Astrocyte (in vitro differentiated cells and primary cell): ENCODE data around the gene CRTC1. TPM values are rescaled to one million over a fixed set of nuclear protein-coding genes. Genes with fewer than 3 reads are reported as not detected.

Experiments
- DNase-seq: peaks from one replicate; pipeline ENCODE4 v3.0.0-alpha.2; 2010; ENCODE audit warnings: low read depth
- FAIRE-seq: peaks from 2 replicates; lab custom pipeline; 2011; peaks lifted over from hg19 to GRCh38; lab: Jason Lieb, UNC
- H2AFZ ChIP-seq: 2 replicates; pipeline ENCODE4 v1.6.0; 2012; ENCODE audit warnings: low read depth, low read length, inconsistent platforms
- H3K27ac ChIP-seq: 2 replicates; pipeline ENCODE4 v1.5.1; 2011; ENCODE audit warnings: low read depth, low read length, inconsistent platforms
- H3K27me3 ChIP-seq: 2 replicates; pipeline ENCODE4 v1.6.0; 2011; ENCODE audit warnings: low read length, inconsistent platforms; ENCODE audit not compliant: insufficient read depth
- H3K36me3 ChIP-seq: 2 replicates; pipeline ENCODE4 v1.5.1; 2011; ENCODE audit warnings: low read length, inconsistent platforms; ENCODE audit not compliant: insufficient read depth
- H3K4me1 ChIP-seq: 2 replicates; pipeline ENCODE4 v1.5.1; 2011; ENCODE audit warnings: low read length, inconsistent platforms; ENCODE audit not compliant: insufficient read depth
- H3K4me2 ChIP-seq: 2 replicates; pipeline ENCODE4 v1.6.0; 2012; ENCODE audit warnings: low read length, inconsistent platforms
- H3K4me3 ChIP-seq: 2 replicates; pipeline ENCODE4 v1.5.1; 2011; ENCODE audit warnings: low read depth, mild to moderate bottlenecking, low read length, inconsistent platforms; ENCODE audit not compliant: insufficient read depth
- H3K79me2 ChIP-seq: 2 replicates; pipeline ENCODE4 v1.6.0; 2012; ENCODE audit warnings: mild to moderate bottlenecking, low read length, inconsistent platforms; ENCODE audit not compliant: insufficient read depth
- H3K9ac ChIP-seq: 2 replicates; pipeline ENCODE4 v1.6.0; 2012; ENCODE audit warnings: mild to moderate bottlenecking, low read length, inconsistent platforms
- H3K9me3 ChIP-seq: 2 replicates; pipeline ENCODE4 v1.5.1; 2012; ENCODE audit warnings: low read depth, mild to moderate bottlenecking, low read length, inconsistent platforms; ENCODE audit not compliant: insufficient read depth
- H4K20me1 ChIP-seq: 2 replicates; pipeline ENCODE4 v1.6.0; 2012; ENCODE audit warnings: low read length, inconsistent platforms; ENCODE audit not compliant: insufficient read depth
- H3K27ac Mint-ChIP-seq: one replicate; pipeline ENCODE4 v1.8.0; 2021; ENCODE audit warnings: mild to moderate bottlenecking, mixed read lengths; ENCODE audit not compliant: unreplicated experiment
- H3K27me3 Mint-ChIP-seq: one replicate; pipeline ENCODE4 v1.8.0; 2021; ENCODE audit warnings: low read depth, mixed read lengths; ENCODE audit not compliant: unreplicated experiment
- H3K36me3 Mint-ChIP-seq: one replicate; pipeline ENCODE4 v1.8.0; 2021; ENCODE audit warnings: low read depth, mixed read lengths; ENCODE audit not compliant: unreplicated experiment
- H3K4me1 Mint-ChIP-seq: one replicate; pipeline ENCODE4 v1.8.0; 2021; ENCODE audit warnings: low read depth, mixed read lengths; ENCODE audit not compliant: unreplicated experiment
- H3K4me3 Mint-ChIP-seq: one replicate; pipeline ENCODE4 v1.8.0; 2021; ENCODE audit warnings: mild to moderate bottlenecking, moderate library complexity, mixed read lengths; ENCODE audit not compliant: unreplicated experiment
- H3K9me3 Mint-ChIP-seq: one replicate; pipeline ENCODE4 v1.8.0; 2021; ENCODE audit warnings: mild to moderate bottlenecking, mixed read lengths; ENCODE audit not compliant: unreplicated experiment
- EZH2 ChIP-seq: IDR thresholded peaks from 2 replicates; pipeline ENCODE4 v1.6.1; 2012; ENCODE audit warnings: mild to moderate bottlenecking, low read length, inconsistent platforms; ENCODE audit not compliant: insufficient read depth
- total RNA-seq: library from RNA; stranded (reverse); gene quantifications from 2 replicates; pipeline ENCODE4 v1.2.1, GENCODE V29; 2021
- TF ChIP-seq, protein P1 (sequence below): IDR thresholded peaks from 2 replicates; pipeline ENCODE4 v1.5.1; 2011; ENCODE audit warnings: low read depth, mild to moderate bottlenecking, inconsistent platforms, low read length, moderate library complexity; ENCODE audit not compliant: insufficient read depth

CRTC1 gene
- total RNA-seq, 1 donor from 2014 or later: 8.4 TPM

DNA sequence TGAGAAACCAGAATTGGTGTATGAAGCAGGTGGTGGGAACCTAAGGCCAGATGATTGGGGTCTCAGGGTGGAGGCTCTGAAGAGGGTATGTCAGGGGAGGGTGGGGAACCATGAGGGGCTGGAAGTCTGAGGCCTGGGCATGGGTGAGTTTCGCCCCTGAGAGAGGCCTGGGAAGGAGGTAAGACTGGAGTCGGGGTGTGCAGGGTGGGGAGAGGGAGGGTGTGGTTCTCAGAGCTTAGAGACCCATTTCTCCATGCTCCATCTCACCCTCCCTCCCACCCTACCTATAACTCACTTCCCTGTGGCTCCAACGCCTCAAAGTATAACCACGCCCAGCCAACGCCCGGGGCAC, 47.7 kb upstream of the CRTC1 start:
- peaks cover 3% of the 10 kb centered on the region for H3K9me3 Mint-ChIP-seq
- Histone ChIP-seq H3K27me3 (peaks cover 7% of the 10 kb centered on the region), H3K4me3 (no peak overlapping the region), H3K79me2 (peaks cover 4% of the 10 kb centered on the region), H4K20me1 (peaks cover 5% of the 10 kb centered on the region), H3K4me2 (no peak overlapping the region), H3K9ac (no peak overlapping the region), H3K27ac (no peak overlapping the region), H3K9me3 (no peaks in the 10 kb centered on the region), H2AFZ (no peak overlapping the region), H3K4me1 (no peaks in the 10 kb centered on the region), H3K36me3 (no peaks in the 10 kb centered on the region)
- peaks cover 2% of the 10 kb centered on the region for H3K36me3 Mint-ChIP-seq
- DNase-seq: no peak
- peak overlapping the region; percentile 84 for H3K4me3 Mint-ChIP-seq
- no peaks in the 10 kb centered on the region for H3K4me1 Mint-ChIP-seq
- H3K27ac Mint-ChIP-seq: no peak overlapping the region
- FAIRE-seq: no peak
- TF ChIP-seq, protein P1, sequence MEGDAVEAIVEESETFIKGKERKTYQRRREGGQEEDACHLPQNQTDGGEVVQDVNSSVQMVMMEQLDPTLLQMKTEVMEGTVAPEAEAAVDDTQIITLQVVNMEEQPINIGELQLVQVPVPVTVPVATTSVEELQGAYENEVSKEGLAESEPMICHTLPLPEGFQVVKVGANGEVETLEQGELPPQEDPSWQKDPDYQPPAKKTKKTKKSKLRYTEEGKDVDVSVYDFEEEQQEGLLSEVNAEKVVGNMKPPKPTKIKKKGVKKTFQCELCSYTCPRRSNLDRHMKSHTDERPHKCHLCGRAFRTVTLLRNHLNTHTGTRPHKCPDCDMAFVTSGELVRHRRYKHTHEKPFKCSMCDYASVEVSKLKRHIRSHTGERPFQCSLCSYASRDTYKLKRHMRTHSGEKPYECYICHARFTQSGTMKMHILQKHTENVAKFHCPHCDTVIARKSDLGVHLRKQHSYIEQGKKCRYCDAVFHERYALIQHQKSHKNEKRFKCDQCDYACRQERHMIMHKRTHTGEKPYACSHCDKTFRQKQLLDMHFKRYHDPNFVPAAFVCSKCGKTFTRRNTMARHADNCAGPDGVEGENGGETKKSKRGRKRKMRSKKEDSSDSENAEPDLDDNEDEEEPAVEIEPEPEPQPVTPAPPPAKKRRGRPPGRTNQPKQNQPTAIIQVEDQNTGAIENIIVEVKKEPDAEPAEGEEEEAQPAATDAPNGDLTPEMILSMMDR: no peak
- H3K27me3 Mint-ChIP-seq: peaks cover 19% of the 10 kb centered on the region

DNA sequence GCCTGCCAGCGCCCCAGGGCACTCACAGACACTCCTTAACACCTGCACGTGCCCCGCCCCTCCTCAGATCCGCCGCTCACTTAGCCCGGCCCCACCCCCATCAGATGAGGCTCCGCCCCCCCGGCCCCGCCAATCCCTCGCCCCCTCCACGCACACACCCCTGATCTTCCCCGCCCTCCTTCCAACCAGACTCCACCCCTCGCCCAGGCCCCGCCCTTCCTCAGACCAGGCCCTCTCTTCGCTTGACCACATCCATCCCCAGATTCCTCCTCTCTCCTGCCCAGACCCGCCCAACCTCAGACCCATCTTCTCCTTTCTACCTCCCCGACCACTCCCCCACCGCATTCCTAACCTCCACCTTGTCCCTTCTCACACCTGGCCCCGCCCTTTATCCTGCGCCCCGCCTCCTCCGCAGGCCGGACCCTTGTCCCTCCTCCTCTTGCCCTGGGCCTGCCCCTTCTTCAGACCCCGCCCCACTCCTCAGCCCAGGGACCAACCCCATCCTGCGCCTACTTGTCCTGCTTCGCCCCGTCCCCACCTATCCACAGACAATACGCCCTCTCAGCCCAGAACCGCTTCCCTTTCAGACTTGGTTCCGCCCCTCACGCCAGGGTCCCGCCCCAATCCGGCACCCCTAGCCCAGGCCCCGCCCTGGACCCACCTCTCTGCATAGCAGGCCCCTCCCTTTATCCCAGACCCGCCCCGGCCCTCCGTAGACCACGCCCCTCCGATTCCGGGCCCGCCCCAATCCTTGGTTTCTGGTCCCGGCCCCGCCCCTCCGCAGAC, 47.1 kb upstream of the CRTC1 start:
- H3K27ac ChIP-seq: no peak overlapping the region
- no peaks in the 10 kb centered on the region for H3K4me1 Mint-ChIP-seq
- H3K79me2 ChIP-seq: peaks cover 4% of the 10 kb centered on the region
- peak overlapping the region; percentile 79 for H2AFZ ChIP-seq
- H3K4me3 Mint-ChIP-seq: peak overlapping the region; percentile 84
- FAIRE-seq (no peak), DNase-seq (peak; percentile 93)
- peaks cover 7% of the 10 kb centered on the region for H3K27me3 ChIP-seq
- no peaks in the 10 kb centered on the region for H3K9me3 ChIP-seq
- TF ChIP-seq, protein P1: no peak
- no peak for TF ChIP-seq EZH2
- no peaks in the 10 kb centered on the region for H3K36me3 ChIP-seq
- peaks cover 3% of the 10 kb centered on the region for H3K9me3 Mint-ChIP-seq
- H3K36me3 Mint-ChIP-seq: peaks cover 2% of the 10 kb centered on the region
- H3K27me3 Mint-ChIP-seq: peaks cover 19% of the 10 kb centered on the region
- peaks cover 5% of the 10 kb centered on the region for H4K20me1 ChIP-seq
- H3K4me2 ChIP-seq: peak overlapping the region; percentile 88
- no peak overlapping the region for H3K27ac Mint-ChIP-seq
- peak overlapping the region; percentile 53 for H3K4me3 ChIP-seq
- H3K9ac ChIP-seq: peak overlapping the region; percentile 85
- no peaks in the 10 kb centered on the region for H3K4me1 ChIP-seq

DNA sequence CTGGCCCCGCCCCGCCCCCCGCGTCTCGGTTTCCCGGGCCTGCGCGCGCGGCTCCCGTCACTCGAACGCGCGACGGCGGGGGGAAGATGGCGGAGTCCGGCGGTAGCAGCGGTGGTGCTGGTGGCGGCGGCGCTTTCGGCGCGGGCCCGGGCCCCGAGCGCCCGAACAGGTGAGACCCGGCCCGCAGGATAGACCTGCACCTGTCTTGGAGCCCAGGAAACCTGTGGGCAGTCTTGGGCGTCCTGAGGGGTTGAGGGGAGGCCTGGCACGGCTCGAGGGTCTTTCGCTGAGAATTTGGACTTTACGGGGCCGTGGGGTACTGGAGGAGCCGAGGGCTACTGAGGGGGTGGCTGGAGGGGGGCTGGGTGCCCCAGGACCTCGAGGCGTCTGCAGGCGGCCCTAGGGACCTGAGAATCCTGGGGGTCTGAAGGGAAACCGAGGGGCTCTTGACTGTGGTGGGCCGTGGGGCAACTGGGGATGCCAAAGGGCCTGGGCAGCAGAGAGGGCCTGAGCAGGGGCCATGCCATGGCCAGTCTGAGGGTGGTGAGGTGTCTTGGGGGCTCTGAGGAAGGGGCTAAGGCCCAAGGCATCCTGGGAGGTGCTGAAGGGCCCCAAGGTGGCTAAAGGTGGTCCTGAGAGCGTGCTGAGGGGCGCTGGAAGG, 46.4 kb upstream of the CRTC1 start, which contains the start of gene KLHL26:
KLHL26 (plus strand) TSS at position 60 of the 661 bp plus-strand sequence; CDS start at position 87, 27 bp downstream.
- H3K9me3 ChIP-seq: no peaks in the 10 kb centered on the region
- Mint-ChIP-seq H3K4me1 (no peaks in the 10 kb centered on the region), H3K27ac (peak within 1 kb of the TSS; percentile 41), H3K9me3 (peaks cover 3% of the 10 kb centered on the region), H3K27me3 (peaks cover 19% of the 10 kb centered on the region), H3K4me3 (peak within 1 kb of the TSS; percentile 85), H3K36me3 (peaks cover 4% of the 10 kb centered on the region)
- peak within 1 kb of the TSS; percentile 79 for H2AFZ ChIP-seq
- TF ChIP-seq, protein P1: no peak
- TF ChIP-seq EZH2: no peak
- peak within 1 kb of the TSS; percentile 62 for H3K4me3 ChIP-seq
- no peaks in the 10 kb centered on the region for H3K4me1 ChIP-seq
- no peaks in the 10 kb centered on the region for H3K36me3 ChIP-seq
- no peak within 1 kb of the TSS for H3K27ac ChIP-seq
- H3K79me2 ChIP-seq: peaks cover 8% of the 10 kb centered on the region
- peaks cover 7% of the 10 kb centered on the region for H3K27me3 ChIP-seq
- no peak for DNase-seq
- peak within 1 kb of the TSS; percentile 85 for H3K9ac ChIP-seq
- peak within 1 kb of the TSS; percentile 88 for H3K4me2 ChIP-seq
- H4K20me1 ChIP-seq: peaks cover 9% of the 10 kb centered on the region
- no peak for FAIRE-seq
